ENCODE measurements around the gene SLC7A5.
A peak's percentile ranks its signal among the peaks of the same experiment; 100 is the strongest.
"Not testable (repeated sequence)": the region's sequence is repeated elsewhere in the genome, so short reads cannot be mapped to it uniquely, and the experiment has no call there.

The SLC7A5 gene

GRCh38 chr16:87869061-87869878, at the start of gene SLC7A5:
TSS of gene SLC7A5 (minus strand) at chr16:87869507. CDS start at chr16:87869422, 85 bp downstream.
- DNase-seq (ENCODE audit: low read depth) = peak; percentile 86

DNA sequence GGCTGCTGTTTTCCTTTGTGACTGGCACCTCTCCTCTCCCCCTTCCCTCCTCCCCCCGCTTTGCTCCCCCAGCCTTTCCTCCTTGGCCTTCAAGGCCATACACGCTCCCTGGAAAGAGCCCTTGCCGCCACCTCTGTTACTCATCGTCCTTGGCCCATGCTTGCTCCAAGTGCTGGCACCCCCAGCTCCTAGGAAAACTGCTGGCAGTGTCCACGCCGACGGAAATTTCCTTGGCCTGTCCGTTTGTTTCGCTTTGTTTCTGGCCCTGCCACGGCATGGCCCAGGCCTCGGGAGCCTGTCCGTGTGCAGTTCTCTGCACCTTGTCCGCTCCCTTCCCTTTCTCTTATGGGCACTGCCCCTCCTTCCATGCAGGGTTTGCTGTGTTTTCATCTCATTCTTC, 49.0 kb upstream of the SLC7A5 start:
- no peak for DNase-seq (ENCODE audit: low read depth)

- DNase-seq (ENCODE audit: low read depth) = no peak
Observed at GRCh38 chr16:87917503-87917902, 48.2 kb upstream of the SLC7A5 start.

- no peak for DNase-seq (ENCODE audit: low read depth)
Observed at GRCh38 chr16:87914812-87915211, 45.5 kb upstream of the SLC7A5 start.

GRCh38 chr16:87914021-87914725, 44.9 kb upstream of the SLC7A5 start:
- not testable (repeated sequence) for DNase-seq (ENCODE audit: low read depth)

- DNase-seq (ENCODE audit: low read depth) = not testable (repeated sequence)
Observed at GRCh38 chr16:87912691-87913090, 43.4 kb upstream of the SLC7A5 start.

- DNase-seq (ENCODE audit: low read depth) = not testable (repeated sequence)
Observed at GRCh38 chr16:87911106-87911763, 41.9 kb upstream of the SLC7A5 start.

GRCh38 chr16:87909203-87909935, 40.1 kb upstream of the SLC7A5 start:
- peak; percentile 78 for DNase-seq (ENCODE audit: low read depth)

DNA sequence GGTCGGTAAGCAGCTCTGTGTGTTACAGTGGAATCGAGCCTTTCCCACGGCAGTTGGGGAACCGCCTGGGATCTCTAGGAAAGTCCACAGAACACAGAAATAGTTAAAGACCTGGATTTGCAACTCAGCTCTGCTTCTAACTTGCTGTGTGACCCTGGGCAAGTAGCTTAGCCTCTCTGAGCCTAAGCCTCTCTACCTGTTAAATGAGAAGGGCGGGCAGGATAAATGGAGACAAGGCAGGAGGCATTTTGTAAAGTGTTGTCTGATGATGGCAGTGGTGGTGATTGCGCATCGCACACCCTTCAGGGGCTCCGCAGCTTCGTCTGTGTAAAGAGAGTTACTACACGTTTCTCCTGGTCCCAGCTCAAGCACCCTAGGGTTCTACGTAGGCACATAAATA, 38.8 kb upstream of the SLC7A5 start:
- not testable (repeated sequence) for DNase-seq (ENCODE audit: low read depth)

- not testable (repeated sequence) for DNase-seq (ENCODE audit: low read depth)
Observed at GRCh38 chr16:87905521-87905920, 36.2 kb upstream of the SLC7A5 start.

DNA sequence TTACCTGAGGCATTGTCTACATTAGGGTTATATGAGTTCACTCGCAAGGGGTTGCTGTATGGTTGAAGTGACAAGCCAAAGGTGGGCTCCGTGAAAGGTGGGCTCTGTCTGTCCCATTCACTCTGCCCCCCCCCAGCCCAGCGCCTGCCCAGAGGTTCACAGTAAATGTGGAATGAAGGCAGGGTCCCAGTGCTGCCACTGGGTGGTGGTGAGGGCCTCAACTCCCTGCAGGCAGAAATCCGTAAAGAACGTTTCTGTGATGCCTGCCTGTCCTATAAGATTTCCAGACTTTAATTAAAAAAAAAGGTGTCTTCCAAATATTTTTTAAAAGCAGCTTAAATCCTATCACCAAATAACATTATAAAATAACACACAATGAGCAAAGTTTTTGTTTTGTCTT, 35.7 kb upstream of the SLC7A5 start:
- DNase-seq (ENCODE audit: low read depth) = not testable (repeated sequence)

DNA sequence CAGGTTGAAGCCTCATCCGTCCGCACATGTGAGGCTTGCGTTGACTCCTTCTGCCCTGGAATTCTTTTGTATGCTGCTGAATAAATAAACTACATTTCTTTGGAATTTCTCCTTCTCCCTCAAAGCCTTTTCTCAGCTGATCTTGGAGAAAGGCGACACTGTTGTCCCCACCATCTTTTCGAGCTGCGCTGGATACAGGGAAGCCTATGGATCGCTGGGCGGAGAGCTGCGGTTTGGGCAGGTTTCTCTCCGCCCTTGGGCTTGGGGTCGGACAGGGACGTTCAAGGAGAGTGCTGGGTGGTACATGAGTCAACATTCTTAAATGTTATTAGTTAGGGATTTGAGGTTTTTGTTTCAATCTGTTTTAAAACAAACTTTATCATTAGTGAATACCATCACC, 31.2 kb upstream of the SLC7A5 start:
- not testable (repeated sequence) for DNase-seq (ENCODE audit: low read depth)

DNA sequence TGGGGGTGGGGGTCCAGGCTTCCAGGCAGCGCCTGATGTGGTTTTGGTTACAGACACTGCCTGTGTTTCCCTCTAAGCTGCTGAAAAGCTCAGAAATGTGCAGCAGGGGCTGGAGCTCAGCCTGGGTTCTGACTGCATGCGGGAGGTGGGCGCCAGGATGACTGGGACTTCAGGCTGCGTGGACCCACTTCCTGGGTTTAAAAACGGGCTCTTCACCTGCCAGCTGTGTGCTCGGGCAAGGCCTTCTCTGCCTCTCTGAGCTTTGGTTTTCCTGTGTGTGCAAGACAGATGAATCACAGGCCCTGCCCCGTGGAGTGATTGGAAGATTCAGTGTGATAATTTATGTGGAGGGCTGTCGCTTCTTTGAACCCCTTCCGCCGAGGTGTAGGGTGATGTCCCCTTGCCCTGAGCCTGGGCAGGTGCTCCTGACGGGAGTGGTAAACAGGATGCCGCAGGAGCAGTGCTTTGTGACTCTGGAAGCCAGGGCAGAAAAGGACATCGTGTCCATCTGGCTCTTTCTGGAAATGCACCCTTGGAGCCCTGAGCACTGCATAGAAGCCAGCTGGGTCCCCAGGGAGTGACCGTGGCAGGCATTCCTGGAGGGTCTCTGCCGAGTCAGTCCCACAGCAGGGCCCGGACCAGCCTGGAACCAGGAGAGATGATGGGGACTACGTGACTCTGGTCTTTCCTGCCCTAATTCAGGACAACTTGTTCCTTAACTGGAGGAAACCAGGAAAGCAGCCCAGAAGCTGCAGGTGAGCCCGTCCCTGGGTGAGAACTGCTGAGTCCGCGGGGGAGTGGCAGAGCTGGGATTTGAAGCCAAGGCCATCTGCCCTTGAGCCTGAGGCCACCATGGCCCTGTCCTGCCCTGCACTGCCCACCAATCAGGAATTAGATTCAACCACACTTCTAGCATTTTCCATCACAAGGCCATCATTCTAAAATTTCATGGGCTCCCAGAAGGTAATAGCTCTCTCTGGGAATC, 28.5 kb upstream of the SLC7A5 start:
- peak; percentile 25 for DNase-seq (ENCODE audit: low read depth)

DNA sequence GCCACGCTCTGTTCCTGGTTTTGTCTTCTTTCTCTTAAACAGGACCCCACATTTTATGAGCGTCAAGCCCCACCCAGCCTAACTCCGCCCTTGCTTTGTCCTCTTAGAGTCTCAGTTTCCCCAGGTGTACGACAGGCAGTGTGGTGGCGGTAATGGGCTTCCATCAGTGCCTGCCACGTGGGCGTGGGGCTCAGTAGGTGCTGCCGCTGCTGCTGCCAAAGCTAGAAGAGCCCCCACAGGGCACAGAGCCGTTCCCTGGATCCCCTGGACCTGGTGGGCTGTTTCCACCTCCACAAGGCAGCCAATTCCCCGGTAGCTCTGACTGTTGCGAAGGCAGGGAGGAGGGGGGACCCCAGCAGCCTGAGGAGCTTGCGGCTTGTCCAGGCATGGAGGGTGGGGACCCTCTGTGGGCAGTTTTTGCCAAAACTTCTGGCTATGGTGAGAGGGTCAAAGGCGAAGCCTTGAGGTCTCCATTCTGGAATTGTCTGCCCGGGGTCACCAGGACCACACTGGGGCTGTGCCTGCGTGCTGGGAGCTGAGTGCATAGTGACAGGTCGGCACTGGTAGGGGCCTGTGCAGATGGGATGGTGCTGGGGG, 27.7 kb upstream of the SLC7A5 start:
- DNase-seq (ENCODE audit: low read depth) = not testable (repeated sequence)

- not testable (repeated sequence) for DNase-seq (ENCODE audit: low read depth)
Observed at GRCh38 chr16:87896176-87896890, 27.0 kb upstream of the SLC7A5 start.

- DNase-seq (ENCODE audit: low read depth) = peak; percentile 73
Observed at GRCh38 chr16:87895641-87896141, 26.4 kb upstream of the SLC7A5 start.

DNA sequence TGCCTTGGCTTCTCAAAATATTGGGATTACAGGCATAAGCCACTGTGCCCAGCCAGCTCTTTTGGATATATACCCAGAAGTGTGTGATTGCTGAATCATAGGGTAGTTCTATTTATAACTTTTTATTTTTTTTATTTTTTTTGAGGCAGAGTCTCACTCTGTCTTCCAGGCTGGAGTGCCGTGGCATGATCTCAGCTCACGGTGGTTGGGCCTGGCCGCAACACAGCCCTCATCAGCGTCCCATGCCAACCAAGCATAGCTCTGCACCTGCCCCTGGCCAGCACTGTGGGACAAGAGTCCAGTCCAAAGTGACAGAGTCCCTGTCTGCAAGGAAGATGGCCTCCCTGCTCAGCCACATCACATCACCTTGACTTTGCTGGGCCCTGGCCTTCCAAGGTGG, 24.7 kb upstream of the SLC7A5 start:
- not testable (repeated sequence) for DNase-seq (ENCODE audit: low read depth)

GRCh38 chr16:87891764-87892163, 22.5 kb upstream of the SLC7A5 start:
- DNase-seq (ENCODE audit: low read depth) = no peak

GRCh38 chr16:87889762-87890161, 20.5 kb upstream of the SLC7A5 start:
- not testable (repeated sequence) for DNase-seq (ENCODE audit: low read depth)
